Astrocyte (in vitro differentiated cells and primary cell): Measurements from ENCODE around the gene PPP1R1B. TPM values are rescaled to one million over a fixed set of nuclear protein-coding genes. Genes with fewer than 3 reads are reported as not detected.

ENCODE experiments used
- DNase-seq: peaks from one replicate; pipeline ENCODE4 v3.0.0-alpha.2; 2010; ENCODE audit warnings: low read depth
- FAIRE-seq: peaks from 2 replicates; lab custom pipeline; 2011; peaks lifted over from hg19 to GRCh38; lab: Jason Lieb, UNC
- H2AFZ ChIP-seq: 2 replicates; pipeline ENCODE4 v1.6.0; 2012; ENCODE audit warnings: low read depth, low read length, inconsistent platforms
- H3K27ac ChIP-seq: 2 replicates; pipeline ENCODE4 v1.5.1; 2011; ENCODE audit warnings: low read depth, low read length, inconsistent platforms
- H3K27me3 ChIP-seq: 2 replicates; pipeline ENCODE4 v1.6.0; 2011; ENCODE audit warnings: low read length, inconsistent platforms; ENCODE audit not compliant: insufficient read depth
- H3K36me3 ChIP-seq: 2 replicates; pipeline ENCODE4 v1.5.1; 2011; ENCODE audit warnings: low read length, inconsistent platforms; ENCODE audit not compliant: insufficient read depth
- H3K4me1 ChIP-seq: 2 replicates; pipeline ENCODE4 v1.5.1; 2011; ENCODE audit warnings: low read length, inconsistent platforms; ENCODE audit not compliant: insufficient read depth
- H3K4me2 ChIP-seq: 2 replicates; pipeline ENCODE4 v1.6.0; 2012; ENCODE audit warnings: low read length, inconsistent platforms
- H3K4me3 ChIP-seq: 2 replicates; pipeline ENCODE4 v1.5.1; 2011; ENCODE audit warnings: low read depth, mild to moderate bottlenecking, low read length, inconsistent platforms; ENCODE audit not compliant: insufficient read depth
- H3K79me2 ChIP-seq: 2 replicates; pipeline ENCODE4 v1.6.0; 2012; ENCODE audit warnings: mild to moderate bottlenecking, low read length, inconsistent platforms; ENCODE audit not compliant: insufficient read depth
- H3K9ac ChIP-seq: 2 replicates; pipeline ENCODE4 v1.6.0; 2012; ENCODE audit warnings: mild to moderate bottlenecking, low read length, inconsistent platforms
- H3K9me3 ChIP-seq: 2 replicates; pipeline ENCODE4 v1.5.1; 2012; ENCODE audit warnings: low read depth, mild to moderate bottlenecking, low read length, inconsistent platforms; ENCODE audit not compliant: insufficient read depth
- H4K20me1 ChIP-seq: 2 replicates; pipeline ENCODE4 v1.6.0; 2012; ENCODE audit warnings: low read length, inconsistent platforms; ENCODE audit not compliant: insufficient read depth
- H3K27ac Mint-ChIP-seq: one replicate; pipeline ENCODE4 v1.8.0; 2021; ENCODE audit warnings: mild to moderate bottlenecking, mixed read lengths; ENCODE audit not compliant: unreplicated experiment
- H3K27me3 Mint-ChIP-seq: one replicate; pipeline ENCODE4 v1.8.0; 2021; ENCODE audit warnings: low read depth, mixed read lengths; ENCODE audit not compliant: unreplicated experiment
- H3K36me3 Mint-ChIP-seq: one replicate; pipeline ENCODE4 v1.8.0; 2021; ENCODE audit warnings: low read depth, mixed read lengths; ENCODE audit not compliant: unreplicated experiment
- H3K4me1 Mint-ChIP-seq: one replicate; pipeline ENCODE4 v1.8.0; 2021; ENCODE audit warnings: low read depth, mixed read lengths; ENCODE audit not compliant: unreplicated experiment
- H3K4me3 Mint-ChIP-seq: one replicate; pipeline ENCODE4 v1.8.0; 2021; ENCODE audit warnings: mild to moderate bottlenecking, moderate library complexity, mixed read lengths; ENCODE audit not compliant: unreplicated experiment
- H3K9me3 Mint-ChIP-seq: one replicate; pipeline ENCODE4 v1.8.0; 2021; ENCODE audit warnings: mild to moderate bottlenecking, mixed read lengths; ENCODE audit not compliant: unreplicated experiment
- CTCF ChIP-seq: IDR thresholded peaks from 2 replicates; pipeline ENCODE4 v1.5.1; 2011; ENCODE audit warnings: low read depth, mild to moderate bottlenecking, inconsistent platforms, low read length, moderate library complexity; ENCODE audit not compliant: insufficient read depth
- EZH2 ChIP-seq: IDR thresholded peaks from 2 replicates; pipeline ENCODE4 v1.6.1; 2012; ENCODE audit warnings: mild to moderate bottlenecking, low read length, inconsistent platforms; ENCODE audit not compliant: insufficient read depth
- total RNA-seq: library from RNA; stranded (reverse); gene quantifications from 2 replicates; pipeline ENCODE4 v1.2.1, GENCODE V29; 2021

Gene PPP1R1B
- total RNA-seq, 1 donor from 2014 or later = 0.39 TPM

GRCh38 chr17:39605492-39606433 lies 21.0 kb upstream of the PPP1R1B start:
- peaks cover 88% of the 10 kb centered on the region for H3K27me3 ChIP-seq
- DNase-seq = no peak
- no peak for FAIRE-seq
- no peaks in the 10 kb centered on the region for H3K4me1 Mint-ChIP-seq
- peak; percentile 97 for TF ChIP-seq EZH2
- TF ChIP-seq CTCF = no peak
- H3K79me2 ChIP-seq = no peaks in the 10 kb centered on the region
- H3K36me3 Mint-ChIP-seq = peaks cover 3% of the 10 kb centered on the region
- no peaks in the 10 kb centered on the region for H3K9me3 Mint-ChIP-seq
- H3K4me1 ChIP-seq = no peaks in the 10 kb centered on the region
- peaks cover 7% of the 10 kb centered on the region for H4K20me1 ChIP-seq
- no peak overlapping the region for H3K4me3 ChIP-seq
- no peak overlapping the region for H3K4me2 ChIP-seq
- no peaks in the 10 kb centered on the region for H3K36me3 ChIP-seq
- H3K27ac ChIP-seq = no peak overlapping the region
- H3K27ac Mint-ChIP-seq = no peak overlapping the region
- no peaks in the 10 kb centered on the region for H3K9me3 ChIP-seq
- H3K4me3 Mint-ChIP-seq = no peak overlapping the region
- no peak overlapping the region for H3K9ac ChIP-seq
- H2AFZ ChIP-seq = no peak overlapping the region
- H3K27me3 Mint-ChIP-seq = peaks cover 72% of the 10 kb centered on the region

GRCh38 chr17:39606434-39607056 lies 20.2 kb upstream of the PPP1R1B start:
- no peaks in the 10 kb centered on the region for H3K9me3 ChIP-seq
- no peak overlapping the region for H3K4me3 Mint-ChIP-seq
- no peak for FAIRE-seq

More at GRCh38 chr17:39606434-39607056, 20.2 kb upstream of the PPP1R1B start:
- Histone ChIP-seq H3K79me2 (no peaks in the 10 kb centered on the region), H3K4me2 (no peak overlapping the region), H3K9ac (no peak overlapping the region), H4K20me1 (peaks cover 4% of the 10 kb centered on the region), H3K4me3 (no peak overlapping the region), H3K27me3 (peaks cover 84% of the 10 kb centered on the region), H2AFZ (no peak overlapping the region), H3K36me3 (no peaks in the 10 kb centered on the region), H3K27ac (no peak overlapping the region), H3K4me1 (no peaks in the 10 kb centered on the region)
- no peak for DNase-seq
- TF ChIP-seq CTCF = no peak
- TF ChIP-seq EZH2 = peak; percentile 27
- Mint-ChIP-seq H3K36me3 (no peaks in the 10 kb centered on the region), H3K9me3 (no peaks in the 10 kb centered on the region), H3K27ac (no peak overlapping the region), H3K27me3 (peaks cover 72% of the 10 kb centered on the region), H3K4me1 (no peaks in the 10 kb centered on the region)
